SKM-1 (cell line): ENCODE data around the gene CPEB3.
"Not testable (repeated sequence)": the region's sequence is repeated elsewhere in the genome, so short reads cannot be mapped to it uniquely, and the experiment has no call there.

Experiments used
- DNase-seq: peaks from one replicate; lab custom pipeline; 2025; ENCODE audit not compliant: unreplicated experiment; lab: John Stamatoyannopoulos, UW

CPEB3 gene

GRCh38 chr10:92290837-92291615 is at the start of gene CPEB3, which contains the start of gene MARCHF5:
Gene CPEB3 (minus strand): TSS chr10:92291078. CDS start chr10:92240350, 50,728 bp downstream.
Gene MARCHF5 (plus strand): TSS chr10:92291167. CDS start chr10:92291495, 328 bp downstream.
- peak; percentile 85 for DNase-seq

GRCh38 chr10:92329927-92330326 is 39.0 kb upstream of the CPEB3 start:
- DNase-seq: not testable (repeated sequence)

GRCh38 chr10:92328993-92329392 is 38.1 kb upstream of the CPEB3 start:
- no peak for DNase-seq

- DNase-seq: no peak
These were observed 36.9 kb upstream of the CPEB3 start for GRCh38 chr10:92327445-92328433.

- no peak for DNase-seq
These were observed 32.2 kb upstream of the CPEB3 start for GRCh38 chr10:92323079-92323478.

GRCh38 chr10:92316610-92317009 is 25.7 kb upstream of the CPEB3 start:
- no peak for DNase-seq

- DNase-seq: no peak
These were observed 22.9 kb upstream of the CPEB3 start for GRCh38 chr10:92313750-92314149.

- no peak for DNase-seq
These were observed 18.4 kb upstream of the CPEB3 start for GRCh38 chr10:92309272-92309671.

- DNase-seq: no peak
These were observed 14.5 kb upstream of the CPEB3 start for GRCh38 chr10:92305133-92306072.

- no peak for DNase-seq
These were observed 13.2 kb upstream of the CPEB3 start for GRCh38 chr10:92304061-92304460.

GRCh38 chr10:92303096-92303495 is 12.2 kb upstream of the CPEB3 start:
- DNase-seq: no peak

GRCh38 chr10:92298487-92298886 is 7.6 kb upstream of the CPEB3 start:
- DNase-seq: no peak

GRCh38 chr10:92291921-92292845 is 1.3 kb upstream of the CPEB3 start:
- DNase-seq: peak; percentile 44

GRCh38 chr10:92291616-92291865 is 663 bp upstream of the CPEB3 start:
- DNase-seq: peak; percentile 4

- peak; percentile 5 for DNase-seq
These were observed 622 bp downstream of the CPEB3 start for GRCh38 chr10:92290076-92290836.

GRCh38 chr10:92284112-92284704 is 6.7 kb downstream of the CPEB3 start:
- no peak for DNase-seq

GRCh38 chr10:92278996-92279696 is 11.7 kb downstream of the CPEB3 start:
- no peak for DNase-seq

- no peak for DNase-seq
These were observed 16.8 kb downstream of the CPEB3 start for GRCh38 chr10:92274071-92274470.
